GM23338 (cell line): ENCODE measurements around the gene SMG1. TPM values are rescaled to one million over a fixed set of nuclear protein-coding genes. Genes with fewer than 3 reads are reported as not detected.

Experiments
- ATAC-seq: fragments of 200-7000 bp; cut with Tn5 transposase; 3 replicates; pipeline ENCODE4 v1.9.1; 2020
- DNase-seq: peaks from one replicate; pipeline ENCODE4 v3.0.0-alpha.2; 2015; ENCODE audit warnings: low spot score
- H2AFZ ChIP-seq: fragments of 200-600 bp; sonication (generic); 2 replicates; pipeline ENCODE4 v1.8.0; 2016; ENCODE audit warnings: antibody characterized with exemption, mild to moderate bottlenecking, moderate library complexity
- H3F3A ChIP-seq: fragments of 200-600 bp; sonication (generic); replicated peaks from 2 replicates; pipeline ENCODE4 v1.8.0; 2017; ENCODE audit warnings: antibody characterized with exemption, mixed run types, low read depth
- H3K27ac ChIP-seq: fragments of 200-600 bp; sonication (generic); 2 replicates; pipeline ENCODE4 v1.6.1; 2016; ENCODE audit warnings: low read depth
- H3K27me3 ChIP-seq: fragments of 200-600 bp; sonication (generic); 2 replicates; pipeline ENCODE4 v1.8.0; 2016; ENCODE audit warnings: mild to moderate bottlenecking, mixed run types, moderate library complexity; ENCODE audit not compliant: insufficient read depth
- H3K36me3 ChIP-seq: fragments of 200-600 bp; sonication (generic); 2 replicates; pipeline ENCODE4 v1.8.0; 2016; ENCODE audit warnings: mild to moderate bottlenecking; ENCODE audit not compliant: insufficient read depth
- H3K4me1 ChIP-seq: fragments of 200-600 bp; sonication (generic); 2 replicates; pipeline ENCODE4 v1.8.0; 2016; ENCODE audit warnings: mild to moderate bottlenecking, moderate library complexity; ENCODE audit not compliant: insufficient read depth
- H3K4me2 ChIP-seq: fragments of 200-600 bp; sonication (generic); 2 replicates; pipeline ENCODE4 v1.7.1; 2017; ENCODE audit warnings: mixed run types
- H3K4me3 ChIP-seq: fragments of 200-600 bp; sonication (generic); 2 replicates; pipeline ENCODE4 v1.6.1; 2016; ENCODE audit warnings: mixed run types
- H3K79me2 ChIP-seq: fragments of 200-600 bp; sonication (generic); replicated peaks from 2 replicates; pipeline ENCODE4 v1.8.0; 2017; ENCODE audit warnings: mild to moderate bottlenecking; ENCODE audit not compliant: insufficient read depth
- H3K9me2 ChIP-seq: fragments of 200-600 bp; sonication (generic); 2 replicates; pipeline ENCODE4 v1.8.0; 2017; ENCODE audit not compliant: insufficient read depth
- H4K20me1 ChIP-seq: fragments of 200-600 bp; sonication (generic); replicated peaks from 2 replicates; pipeline ENCODE4 v1.8.0; 2017; ENCODE audit warnings: mild to moderate bottlenecking; ENCODE audit not compliant: insufficient read depth
- H3K27ac Mint-ChIP-seq: 2 replicates; pipeline ENCODE4 v1.8.0; 2020; ENCODE audit warnings: inconsistent platforms, mild to moderate bottlenecking, moderate library complexity, mixed read lengths
- H3K27me3 Mint-ChIP-seq: 3 replicates; pipeline ENCODE4 v1.8.0; 2022; ENCODE audit warnings: low read depth, mild to moderate bottlenecking, moderate library complexity, mixed read lengths, inconsistent platforms; ENCODE audit not compliant: insufficient read depth, poor library complexity
- H3K36me3 Mint-ChIP-seq: 3 replicates; pipeline ENCODE4 v1.8.0; 2021; ENCODE audit warnings: low read depth, mild to moderate bottlenecking, inconsistent platforms, moderate library complexity, mixed read lengths
- H3K4me1 Mint-ChIP-seq: 3 replicates; pipeline ENCODE4 v1.8.0; 2020; ENCODE audit warnings: mild to moderate bottlenecking, inconsistent platforms, mixed read lengths
- H3K4me3 Mint-ChIP-seq: 3 replicates; pipeline ENCODE4 v1.8.0; 2021; ENCODE audit warnings: moderate library complexity, mild to moderate bottlenecking, inconsistent platforms, mixed read lengths
- H3K9me3 Mint-ChIP-seq: 3 replicates; pipeline ENCODE4 v1.8.0; 2020; ENCODE audit warnings: moderate library complexity, mild to moderate bottlenecking, inconsistent platforms, mixed read lengths
- CREB1 ChIP-seq: fragments of 250-450 bp; sonication (Bioruptor Pico); IDR thresholded peaks from 2 replicates; pipeline ENCODE4 v1.5.0; 2020; ENCODE audit warnings: low read depth, mild to moderate bottlenecking, moderate library complexity
- ETS1 ChIP-seq: IDR thresholded peaks from 2 replicates; pipeline ENCODE4 v1.6.1; 2016; ENCODE audit warnings: antibody characterized with exemption
- EZH2 ChIP-seq: fragments of 200-600 bp; sonication (generic); IDR thresholded peaks from one replicate; pipeline ENCODE4 v1.8.0; 2017; ENCODE audit warnings: antibody characterized with exemption, mild to moderate bottlenecking, low read depth; ENCODE audit not compliant: unreplicated experiment
- NANOG ChIP-seq: IDR thresholded peaks from 2 replicates; pipeline ENCODE4 v1.6.1; 2016; ENCODE audit warnings: antibody characterized with exemption, borderline replicate concordance
- POLR2AphosphoS5 ChIP-seq: IDR thresholded peaks from 2 replicates; pipeline ENCODE4 v1.6.1; 2016; ENCODE audit warnings: antibody characterized with exemption, low read depth
- ZNF114 ChIP-seq: fragments of 250-450 bp; sonication (Bioruptor Pico); IDR thresholded peaks from 2 replicates; pipeline ENCODE4 v1.5.0; 2020; ENCODE audit warnings: mild to moderate bottlenecking, moderate library complexity
- ZNF331 ChIP-seq: fragments of 250-450 bp; sonication (Bioruptor Pico); IDR thresholded peaks from 2 replicates; pipeline ENCODE4 v1.5.0; 2020; ENCODE audit warnings: low read depth, mild to moderate bottlenecking, moderate library complexity
- polyA plus RNA-seq: library from polyadenylated mRNA; unstranded; fragments of >200 nt; fragmentation: Nextera tagmentation; extraction: Ambion mirVana; gene quantifications from 2 replicates; pipeline ENCODE4 v1.2.1, GENCODE V29; 2016
- total RNA-seq: library from RNA; depleted of rRNA; stranded (reverse); fragments of >200 nt; shearing (Covaris generic); gene quantifications from 2 replicates; pipeline ENCODE4 v1.2.3, GENCODE V29; 2014
- TF ChIP-seq, protein P1 (sequence below), 2 experiments: fragments of 200-600 bp in 1 of 2; sonication (generic) in 1 of 2; conservative IDR thresholded peaks; 2 replicates each; pipeline versions ENCODE4 v1.5.1 to v1.6.1; 2016 to 2017; ENCODE audit warnings: antibody characterized with exemption in 2 of 2, low read depth in 2 of 2, mild to moderate bottlenecking in 2 of 2, moderate library complexity in 1 of 2

Gene SMG1
- total and polyA plus RNA-seq, 2 experiments from 2014 or later, result 18.6 to 119 TPM

- no peak overlapping the region for H3K4me3 Mint-ChIP-seq
- Histone ChIP-seq H3K9me2 (no peaks in the 10 kb centered on the region), H3K27me3 (no peaks in the 10 kb centered on the region), H3K79me2 (no peaks in the 10 kb centered on the region), H3K4me1 (peaks cover 12% of the 10 kb centered on the region), H4K20me1 (no peaks in the 10 kb centered on the region), H3K4me2 (no peak overlapping the region), H3K4me3 (no peak overlapping the region), H3K27ac (no peak overlapping the region), H3F3A (peaks cover 3% of the 10 kb centered on the region; the same call in 1 of the 2 replicates), H2AFZ (peak overlapping the region; percentile 69; the same call in 1 of the 2 replicates), H3K36me3 (no peaks in the 10 kb centered on the region)
- H3K27ac Mint-ChIP-seq, result no peak overlapping the region
- 0 out of 3 replicates have a peak, but pooled peaks cover 5% of the 10 kb centered on the region for H3K9me3 Mint-ChIP-seq
- H3K4me1 Mint-ChIP-seq, result peaks cover 9% of the 10 kb centered on the region
- TF ChIP-seq, protein P1, sequence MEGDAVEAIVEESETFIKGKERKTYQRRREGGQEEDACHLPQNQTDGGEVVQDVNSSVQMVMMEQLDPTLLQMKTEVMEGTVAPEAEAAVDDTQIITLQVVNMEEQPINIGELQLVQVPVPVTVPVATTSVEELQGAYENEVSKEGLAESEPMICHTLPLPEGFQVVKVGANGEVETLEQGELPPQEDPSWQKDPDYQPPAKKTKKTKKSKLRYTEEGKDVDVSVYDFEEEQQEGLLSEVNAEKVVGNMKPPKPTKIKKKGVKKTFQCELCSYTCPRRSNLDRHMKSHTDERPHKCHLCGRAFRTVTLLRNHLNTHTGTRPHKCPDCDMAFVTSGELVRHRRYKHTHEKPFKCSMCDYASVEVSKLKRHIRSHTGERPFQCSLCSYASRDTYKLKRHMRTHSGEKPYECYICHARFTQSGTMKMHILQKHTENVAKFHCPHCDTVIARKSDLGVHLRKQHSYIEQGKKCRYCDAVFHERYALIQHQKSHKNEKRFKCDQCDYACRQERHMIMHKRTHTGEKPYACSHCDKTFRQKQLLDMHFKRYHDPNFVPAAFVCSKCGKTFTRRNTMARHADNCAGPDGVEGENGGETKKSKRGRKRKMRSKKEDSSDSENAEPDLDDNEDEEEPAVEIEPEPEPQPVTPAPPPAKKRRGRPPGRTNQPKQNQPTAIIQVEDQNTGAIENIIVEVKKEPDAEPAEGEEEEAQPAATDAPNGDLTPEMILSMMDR (conservative IDR thresholded peaks at IDR 0.05; ENCODE audit: low read depth in 2 of 2), result peak in 1 of 2 experiments; percentile 37; a peak in 2 of 4 replicates
- no peak for TF ChIP-seq NANOG
- no peak for DNase-seq
- no peaks in the 10 kb centered on the region for H3K36me3 Mint-ChIP-seq
- H3K27me3 Mint-ChIP-seq, result peaks cover 10% of the 10 kb centered on the region
- no peak for ATAC-seq
Measured at GRCh38 chr16:18943414-18943813, 17.2 kb upstream of the SMG1 start.

DNA sequence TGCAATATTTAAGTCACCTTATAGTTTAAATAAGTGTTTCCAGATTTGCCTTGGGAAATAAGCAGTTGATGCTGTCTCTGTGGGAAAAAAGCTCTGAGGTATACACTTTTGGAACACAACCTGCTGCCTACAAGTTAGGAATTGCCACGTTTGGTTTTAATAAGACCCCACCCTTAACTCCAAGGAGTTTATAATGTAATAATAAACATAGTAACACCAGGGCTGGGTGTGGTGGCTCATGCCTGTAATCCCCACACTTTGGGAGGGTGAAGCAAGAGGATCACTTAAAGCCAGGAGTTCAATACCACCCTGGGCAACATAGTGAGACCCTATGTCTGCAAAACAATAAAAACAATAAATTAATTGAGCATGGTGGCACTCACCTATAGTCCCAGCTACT is 15.9 kb upstream of the SMG1 start:
- Histone ChIP-seq H3K79me2 (no peaks in the 10 kb centered on the region), H3K4me3 (no peak overlapping the region), H4K20me1 (no peaks in the 10 kb centered on the region), H3F3A (peaks cover 3% of the 10 kb centered on the region; the same call in 1 of the 2 replicates), H3K4me2 (no peak overlapping the region), H3K27ac (no peak overlapping the region), H3K4me1 (peaks cover 12% of the 10 kb centered on the region), H3K9me2 (no peaks in the 10 kb centered on the region), H3K27me3 (no peaks in the 10 kb centered on the region), H2AFZ (no peak overlapping the region), H3K36me3 (no peaks in the 10 kb centered on the region)
- peaks cover 10% of the 10 kb centered on the region for H3K27me3 Mint-ChIP-seq
- H3K27ac Mint-ChIP-seq, result no peak overlapping the region
- ATAC-seq (no peak), DNase-seq (no peak)
- 0 out of 3 replicates have a peak, but pooled peaks cover 5% of the 10 kb centered on the region for H3K9me3 Mint-ChIP-seq
- H3K4me1 Mint-ChIP-seq, result peaks cover 9% of the 10 kb centered on the region
- no peaks in the 10 kb centered on the region for H3K36me3 Mint-ChIP-seq
- H3K4me3 Mint-ChIP-seq, result no peak overlapping the region
- TF ChIP-seq EZH2, result no peak

- Histone ChIP-seq H4K20me1 (no peaks in the 10 kb centered on the region), H2AFZ (no peak overlapping the region), H3K4me1 (peaks cover 12% of the 10 kb centered on the region), H3K27me3 (no peaks in the 10 kb centered on the region), H3F3A (no peaks in the 10 kb centered on the region; the same call in 1 of the 2 replicates), H3K4me3 (no peak overlapping the region), H3K36me3 (no peaks in the 10 kb centered on the region), H3K27ac (no peak overlapping the region), H3K4me2 (no peak overlapping the region), H3K9me2 (no peaks in the 10 kb centered on the region), H3K79me2 (no peaks in the 10 kb centered on the region)
- peaks cover 7% of the 10 kb centered on the region for H3K27me3 Mint-ChIP-seq
- H3K4me1 Mint-ChIP-seq, result peaks cover 9% of the 10 kb centered on the region
- no peak overlapping the region for H3K27ac Mint-ChIP-seq
- H3K9me3 Mint-ChIP-seq, result 0 out of 3 replicates have a peak, but pooled peaks cover 2% of the 10 kb centered on the region
- no peak overlapping the region for H3K4me3 Mint-ChIP-seq
- ATAC-seq (no peak), DNase-seq (no peak)
- TF ChIP-seq ZNF331 (no peak), CREB1 (CRISPR knock-in tag) (no peak), EZH2 (no peak), POLR2AphosphoS5 (no peak), ETS1 (no peak), ZNF114 (CRISPR knock-in tag) (no peak)
- H3K36me3 Mint-ChIP-seq, result no peaks in the 10 kb centered on the region
Measured at GRCh38 chr16:18941471-18941870, 15.3 kb upstream of the SMG1 start.
